ENCODE measurements around the gene UBE2S. TPM values are rescaled to one million over a fixed set of nuclear protein-coding genes. Genes with fewer than 3 reads are reported as not detected.
A peak's percentile ranks its signal among the peaks of the same experiment; 100 is the strongest.

UBE2S gene
- total RNA-seq, 2 experiments from 2014 or later: 50.9 to 62.9 TPM

DNA sequence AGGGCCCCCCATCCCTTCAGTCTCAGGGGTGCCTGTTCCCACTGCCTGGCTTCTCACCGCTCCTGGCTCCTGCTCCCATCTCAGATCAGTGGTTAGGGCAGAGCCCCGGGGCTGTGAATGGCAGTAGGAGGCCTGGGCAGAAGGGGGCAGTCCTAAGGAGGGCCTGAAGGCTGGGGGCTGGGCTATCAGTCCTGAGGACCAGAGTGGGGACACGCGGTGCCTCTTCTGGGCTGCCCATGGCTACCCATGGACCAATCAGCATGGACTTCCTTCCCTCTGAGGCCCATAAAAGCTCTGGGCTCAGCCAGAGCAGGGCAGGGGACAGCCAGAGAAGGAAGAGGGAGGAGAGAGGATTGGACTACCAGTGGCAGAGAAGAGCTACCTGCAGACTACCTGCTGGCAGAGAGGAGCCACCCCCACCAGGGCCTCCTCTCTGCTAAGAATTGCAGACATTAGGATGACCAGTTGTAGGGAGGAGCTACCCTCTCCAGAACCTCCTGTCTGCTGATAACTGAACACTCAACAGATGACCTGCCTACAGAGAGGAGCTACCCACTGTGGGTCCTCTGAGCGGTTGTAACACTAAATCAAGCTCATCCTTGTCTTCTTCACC is 12.1 kb upstream of the UBE2S start:
- DNase-seq: no peak
- peaks cover 0 to 5% of the 10 kb centered on the region in 2 experiments for H3K27me3 ChIP-seq (ENCODE audit: control insufficient read depth in 1 of 2, insufficient read depth in 2 of 2, low read length in 2 of 2)
- H3K27ac ChIP-seq (ENCODE audit: low read depth in 1 of 2, low read length in 2 of 2): no peak overlapping the region
- ChIA-PET CTCF (no interaction called here), POLR2A (no interaction called here)
- H3K4me1 ChIP-seq (ENCODE audit: insufficient read depth, low read length): peaks cover 31% of the 10 kb centered on the region
- Mint-ChIP-seq H3K4me1 (ENCODE audit: low read depth) (peaks cover 26% of the 10 kb centered on the region), H3K9me3 (no peaks in the 10 kb centered on the region), H3K36me3 (ENCODE audit: low read depth) (no peaks in the 10 kb centered on the region), H3K27me3 (no peaks in the 10 kb centered on the region), H3K27ac (no peak overlapping the region), H3K4me3 (no peak overlapping the region)
- TF ChIP-seq, protein P1, sequence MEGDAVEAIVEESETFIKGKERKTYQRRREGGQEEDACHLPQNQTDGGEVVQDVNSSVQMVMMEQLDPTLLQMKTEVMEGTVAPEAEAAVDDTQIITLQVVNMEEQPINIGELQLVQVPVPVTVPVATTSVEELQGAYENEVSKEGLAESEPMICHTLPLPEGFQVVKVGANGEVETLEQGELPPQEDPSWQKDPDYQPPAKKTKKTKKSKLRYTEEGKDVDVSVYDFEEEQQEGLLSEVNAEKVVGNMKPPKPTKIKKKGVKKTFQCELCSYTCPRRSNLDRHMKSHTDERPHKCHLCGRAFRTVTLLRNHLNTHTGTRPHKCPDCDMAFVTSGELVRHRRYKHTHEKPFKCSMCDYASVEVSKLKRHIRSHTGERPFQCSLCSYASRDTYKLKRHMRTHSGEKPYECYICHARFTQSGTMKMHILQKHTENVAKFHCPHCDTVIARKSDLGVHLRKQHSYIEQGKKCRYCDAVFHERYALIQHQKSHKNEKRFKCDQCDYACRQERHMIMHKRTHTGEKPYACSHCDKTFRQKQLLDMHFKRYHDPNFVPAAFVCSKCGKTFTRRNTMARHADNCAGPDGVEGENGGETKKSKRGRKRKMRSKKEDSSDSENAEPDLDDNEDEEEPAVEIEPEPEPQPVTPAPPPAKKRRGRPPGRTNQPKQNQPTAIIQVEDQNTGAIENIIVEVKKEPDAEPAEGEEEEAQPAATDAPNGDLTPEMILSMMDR (IDR thresholded peaks at IDR 0.05): no peak
- no peak overlapping the region for H3K4me3 ChIP-seq (ENCODE audit: low read length)
- no peaks in the 10 kb centered on the region for H3K36me3 ChIP-seq (ENCODE audit: insufficient read depth, low read length)
- H3K9me3 ChIP-seq (ENCODE audit: control insufficient read depth in 1 of 2, insufficient read depth in 1 of 2, low read length in 2 of 2): no peaks in the 10 kb centered on the region
- intact Hi-C loops (cut with DNase I, micrococcal nuclease): loop anchor here (2.0 to 5.0 kb wide), 2 partner anchors 117 to 167 kb away; no protein-coding TSS in a partner anchor
- ATAC-seq (ENCODE audit: poor library complexity): no peak

DNA sequence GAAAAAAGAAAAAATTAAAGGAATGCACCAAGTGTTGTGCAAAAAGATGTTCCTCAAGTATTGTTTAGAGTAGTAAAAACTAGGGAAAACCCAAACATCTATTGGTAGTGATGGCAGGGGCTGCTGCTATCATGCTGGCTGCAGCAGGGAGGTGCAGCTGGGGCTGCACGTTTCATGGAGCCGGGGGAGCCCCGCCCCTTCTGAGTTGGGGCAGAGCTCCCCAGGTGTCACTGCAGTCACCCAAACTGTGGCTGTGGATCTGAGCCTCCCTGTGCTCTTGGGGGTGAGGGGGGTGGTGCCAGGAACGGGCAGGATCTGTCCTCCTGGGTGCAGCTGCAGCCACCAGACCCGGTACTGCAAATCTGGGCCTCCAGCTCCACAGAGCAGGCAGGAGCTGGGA is 11.5 kb upstream of the UBE2S start:
- H3K4me3 ChIP-seq (ENCODE audit: low read length): no peak overlapping the region
- no peaks in the 10 kb centered on the region for H3K9me3 ChIP-seq (ENCODE audit: control insufficient read depth in 1 of 2, insufficient read depth in 1 of 2, low read length in 2 of 2)
- ATAC-seq (ENCODE audit: poor library complexity): no peak
- no peak for DNase-seq
- Mint-ChIP-seq H3K36me3 (ENCODE audit: low read depth) (no peaks in the 10 kb centered on the region), H3K4me1 (ENCODE audit: low read depth) (peaks cover 24% of the 10 kb centered on the region), H3K4me3 (no peak overlapping the region), H3K9me3 (no peaks in the 10 kb centered on the region), H3K27me3 (no peaks in the 10 kb centered on the region), H3K27ac (no peak overlapping the region)
- H3K27ac ChIP-seq (ENCODE audit: low read depth in 1 of 2, low read length in 2 of 2): no peak overlapping the region
- intact Hi-C loops (cut with DNase I, micrococcal nuclease): loop anchor here (2.0 to 5.0 kb wide), 2 partner anchors 116 to 167 kb away; no protein-coding TSS in a partner anchor
- H3K27me3 ChIP-seq (ENCODE audit: control insufficient read depth in 1 of 2, insufficient read depth in 2 of 2, low read length in 2 of 2): no peaks in the 10 kb centered on the region
- H3K36me3 ChIP-seq (ENCODE audit: insufficient read depth, low read length): no peaks in the 10 kb centered on the region
- peaks cover 31% of the 10 kb centered on the region for H3K4me1 ChIP-seq (ENCODE audit: insufficient read depth, low read length)
- ChIA-PET CTCF (interaction anchor here (0.7 to 1.4 kb wide), 2 partner anchors 127 to 223 kb away, joined by 3 to 5 read pairs; no protein-coding TSS in a partner anchor), POLR2A (interaction anchor here (0.9 kb wide), 1 partner anchor 11 kb away, joined by 3 read pairs; the partner anchor contains the start of gene UBE2S)
- TF ChIP-seq, protein P1 (IDR thresholded peaks at IDR 0.05): no peak

DNA sequence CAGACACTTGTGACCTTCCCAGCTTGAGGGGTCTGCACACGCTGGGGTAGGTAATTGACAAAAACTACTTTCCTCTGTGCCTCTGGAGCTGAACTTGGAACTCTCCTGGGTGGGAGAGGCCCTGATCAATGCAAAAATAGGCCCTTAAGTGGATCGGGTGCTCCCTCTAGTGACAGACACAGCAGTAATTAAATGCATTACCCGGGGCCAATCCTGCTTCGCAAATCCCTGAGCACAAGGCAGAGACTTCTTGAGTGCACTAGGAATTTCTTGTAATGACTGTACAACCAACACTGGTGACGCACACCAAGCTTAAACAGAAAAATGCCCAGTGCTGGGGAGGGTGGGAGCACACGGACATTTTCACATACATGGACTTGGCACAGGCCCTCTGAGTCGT is 10.6 kb upstream of the UBE2S start:
- CTCF ChIA-PET: interaction anchor here (0.7 to 1.4 kb wide), 5 partner anchors 35 to 277 kb away, joined by 3 to 7 read pairs (median 4); partner anchors contain the start of genes PPP6R1 and TMEM238
- Histone ChIP-seq H3K9me3 (ENCODE audit: control insufficient read depth in 1 of 2, insufficient read depth in 1 of 2, low read length in 2 of 2) (no peaks in the 10 kb centered on the region), H3K27ac (ENCODE audit: low read depth in 1 of 2, low read length in 2 of 2) (no peak overlapping the region), H3K4me1 (ENCODE audit: insufficient read depth, low read length) (peaks cover 31% of the 10 kb centered on the region), H3K27me3 (ENCODE audit: control insufficient read depth in 1 of 2, insufficient read depth in 2 of 2, low read length in 2 of 2) (no peaks in the 10 kb centered on the region), H3K4me3 (ENCODE audit: low read length) (no peak overlapping the region), H3K36me3 (ENCODE audit: insufficient read depth, low read length) (no peaks in the 10 kb centered on the region)
- Mint-ChIP-seq H3K27me3 (no peaks in the 10 kb centered on the region), H3K36me3 (ENCODE audit: low read depth) (no peaks in the 10 kb centered on the region), H3K9me3 (no peaks in the 10 kb centered on the region), H3K27ac (no peak overlapping the region), H3K4me1 (ENCODE audit: low read depth) (peaks cover 24% of the 10 kb centered on the region), H3K4me3 (no peak overlapping the region)
- POLR2A ChIA-PET: interaction anchor here (0.6 to 0.9 kb wide), 4 partner anchors 8 to 184 kb away, joined by 3 to 6 read pairs (median 3); partner anchors contain the start of gene UBE2S
- TF ChIP-seq, protein P1 (IDR thresholded peaks at IDR 0.05): peak; percentile 79
- ATAC-seq (ENCODE audit: poor library complexity) (peak; percentile 60), DNase-seq (peak; percentile 25 to 80 (median 42))
- intact Hi-C loops (cut with DNase I, micrococcal nuclease): loop anchor here (1.0 to 5.0 kb wide), 4 partner anchors 115 to 277 kb away; no protein-coding TSS in a partner anchor

All from CD4-positive, alpha-beta T cell (primary cell).